ENCODE data around the gene GCSAML.
A peak's percentile ranks its signal among the peaks of the same experiment; 100 is the strongest.

GCSAML gene

GRCh38 chr1:247557926-247558674 is 9.2 kb downstream of the GCSAML start:
- DNase-seq = no peak
- in situ Hi-C loops (cut with HindIII; ENCODE audit: low pct_ligation_motif_present, low pct_unique_long_range_greater_than_20kb, low sequenced_read_pairs) = no loop called here

GRCh38 chr1:247561711-247562110 is 12.8 kb downstream of the GCSAML start:
- no peak for DNase-seq
- in situ Hi-C loops (cut with HindIII; ENCODE audit: low pct_ligation_motif_present, low pct_unique_long_range_greater_than_20kb, low sequenced_read_pairs) = no loop called here

- in situ Hi-C loops (cut with HindIII; ENCODE audit: low pct_ligation_motif_present, low pct_unique_long_range_greater_than_20kb, low sequenced_read_pairs) = no loop called here
- DNase-seq = no peak
Measured at GRCh38 chr1:247562198-247562597, 13.3 kb downstream of the GCSAML start.

- in situ Hi-C loops (cut with HindIII; ENCODE audit: low pct_ligation_motif_present, low pct_unique_long_range_greater_than_20kb, low sequenced_read_pairs) = no loop called here
- no peak for DNase-seq
Measured at GRCh38 chr1:247574236-247574635, 25.3 kb downstream of the GCSAML start.

GRCh38 chr1:247574664-247575063 is 25.7 kb downstream of the GCSAML start:
- DNase-seq = no peak
- in situ Hi-C loops (cut with HindIII; ENCODE audit: low pct_ligation_motif_present, low pct_unique_long_range_greater_than_20kb, low sequenced_read_pairs) = no loop called here

GRCh38 chr1:247576514-247576913 is 27.6 kb downstream of the GCSAML start:
- peak; percentile 34 for DNase-seq
- in situ Hi-C loops (cut with HindIII; ENCODE audit: low pct_ligation_motif_present, low pct_unique_long_range_greater_than_20kb, low sequenced_read_pairs) = no loop called here

- in situ Hi-C loops (cut with HindIII; ENCODE audit: low pct_ligation_motif_present, low pct_unique_long_range_greater_than_20kb, low sequenced_read_pairs) = no loop called here
- no peak for DNase-seq
Measured at GRCh38 chr1:247578946-247579460, 30.1 kb downstream of the GCSAML start.

- in situ Hi-C loops (cut with HindIII; ENCODE audit: low pct_ligation_motif_present, low pct_unique_long_range_greater_than_20kb, low sequenced_read_pairs) = no loop called here
- no peak for DNase-seq
Measured at GRCh38 chr1:247588060-247588459, 39.1 kb downstream of the GCSAML start, which contains the start of gene OR2G2. Gene OR2G2 (plus strand): TSS chr1:247588360. CDS start chr1:247588360, 0 bp downstream.

- DNase-seq = no peak
- in situ Hi-C loops (cut with HindIII; ENCODE audit: low pct_ligation_motif_present, low pct_unique_long_range_greater_than_20kb, low sequenced_read_pairs) = no loop called here
Measured at GRCh38 chr1:247605286-247605685, 56.4 kb downstream of the GCSAML start, which contains the start of gene OR2G3. Gene OR2G3 (plus strand): TSS chr1:247605586. CDS start chr1:247605586, 0 bp downstream.

- DNase-seq = no peak
- in situ Hi-C loops (cut with HindIII; ENCODE audit: low pct_ligation_motif_present, low pct_unique_long_range_greater_than_20kb, low sequenced_read_pairs) = no loop called here
Measured at GRCh38 chr1:247613405-247613804, 64.5 kb downstream of the GCSAML start.

GRCh38 chr1:247614625-247615024 is 65.7 kb downstream of the GCSAML start:
- in situ Hi-C loops (cut with HindIII; ENCODE audit: low pct_ligation_motif_present, low pct_unique_long_range_greater_than_20kb, low sequenced_read_pairs) = no loop called here
- DNase-seq = no peak

All from ACHN (cell line).